ENCODE measurements around the gene EPB41L4B.

- TF ChIP-seq CTCF (IDR thresholded peaks at IDR 0.05) = no peak
- no peak for TF ChIP-seq POLR2A (IDR thresholded peaks at IDR 0.05)
Measured at GRCh38 chr9:109272045-109272444, 48.8 kb downstream of the EPB41L4B start.

Data from thyroid gland (tissue), 4 donors.